IMR-90 (cell line): ENCODE measurements around the gene SLC48A1.

Source experiments
- CTCF ChIP-seq: conservative IDR thresholded peaks from 2 replicates; pipeline ENCODE4 v1.5.1; 2012; ENCODE audit warnings: mild to moderate bottlenecking, low read depth, low read length, improper control_type of control experiment
- ELK1 ChIP-seq: fragments of 150-350 bp; IDR thresholded peaks from 2 replicates; pipeline ENCODE4 v1.6.1; 2016; ENCODE audit warnings: low read depth, mild to moderate bottlenecking, low read length, moderate library complexity, borderline replicate concordance
- MXI1 ChIP-seq: IDR thresholded peaks from 2 replicates; pipeline ENCODE4 v1.6.1; 2012; ENCODE audit warnings: low read depth, mild to moderate bottlenecking, low read length, moderate library complexity, borderline replicate concordance
- USF2 ChIP-seq: fragments of 150-350 bp; IDR thresholded peaks from 2 replicates; pipeline ENCODE4 v1.6.1; 2017; ENCODE audit warnings: mild to moderate bottlenecking, antibody characterized with exemption, low read length, low read depth

- TF ChIP-seq CTCF (no peak), USF2 (no peak), MXI1 (no peak), ELK1 (no peak)
Measured at GRCh38 chr12:47730341-47730744, 42.7 kb upstream of the SLC48A1 start.
